ENCODE results near the gene TRIM61.

Gene TRIM61

GRCh38 chr4:164918956-164919355, 58.5 kb downstream of the TRIM61 start:
- no peak overlapping the region for H3K27ac ChIP-seq (ENCODE audit: low read depth, low read length)
- H3K36me3 ChIP-seq (ENCODE audit: control insufficient read depth in 1 of 2, insufficient read depth in 2 of 2, low read length in 2 of 2), result no peaks in the 10 kb centered on the region
- no peaks in the 10 kb centered on the region for H3K4me1 ChIP-seq (ENCODE audit: control insufficient read depth in 1 of 2, insufficient read depth in 2 of 2, low read length in 2 of 2)
- no peak overlapping the region for H3K4me3 ChIP-seq (ENCODE audit: low read depth in 1 of 2, low read length in 2 of 2)
- no peak overlapping the region for H3K9ac ChIP-seq (ENCODE audit: low read depth in 1 of 2, low read length in 2 of 2)
- H3K27me3 ChIP-seq (ENCODE audit: control insufficient read depth in 1 of 2, insufficient read depth in 2 of 2, low read length in 2 of 2), result no peaks in the 10 kb centered on the region
- no peaks in the 10 kb centered on the region for H3K9me3 ChIP-seq (ENCODE audit: control insufficient read depth in 1 of 2, low read length in 2 of 2)

All from duodenal mucosa (tissue), 2 donors.